ENCODE measurements around the gene SYT12. TPM values are rescaled to one million over a fixed set of nuclear protein-coding genes. Genes with fewer than 3 reads are reported as not detected.

The SYT12 gene
- total and polyA plus RNA-seq, 9 of the 15 experiments (the other 6 are each of a cell fraction or from before 2014, with no cell fraction given), result 0.03 to 0.11 (median 0.03) TPM; not detected in 4

GRCh38 chr11:67043572-67044349 is 20.8 kb downstream of the SYT12 start:
- DNase-seq (ENCODE audit: extremely low read depth in 1 of 4, low spot score in 3 of 4), result no peak
- Histone ChIP-seq H3K27me3 (ENCODE audit: control insufficient read depth in 2 of 2, insufficient read depth in 2 of 2, low read length in 2 of 2) (peaks cover 19 to 54% of the 10 kb centered on the region in 2 experiments; a peak in 4 of 5 replicates), H3K4me2 (ENCODE audit: insufficient read depth, low read length) (no peak overlapping the region), H3K9ac (ENCODE audit: insufficient read depth in 1 of 2, low read depth in 2 of 2, low read length in 2 of 2) (peak overlapping the region in 1 of 2 experiments; percentile 26; a peak in 1 of 4 replicates), H3K4me3 (no peak overlapping the region), H3K79me2 (ENCODE audit: control insufficient read depth, insufficient read depth, low read length) (no peaks in the 10 kb centered on the region), H3K4me1 (replicated peaks in 1 of 2; ENCODE audit: control insufficient read depth in 2 of 2, insufficient read depth in 2 of 2, low read length in 2 of 2) (peaks cover 0 to 23% of the 10 kb centered on the region in 2 experiments; a peak in 2 of 5 replicates), H3K36me3 (ENCODE audit: control insufficient read depth, insufficient read depth, low read length) (no peaks in the 10 kb centered on the region), H3K27ac (ENCODE audit: extremely low read depth, low read depth, low read length) (no peak overlapping the region), H3K9me1 (ENCODE audit: control insufficient read depth, insufficient read depth, low read length) (no peaks in the 10 kb centered on the region), H4K20me1 (replicated peaks; ENCODE audit: control insufficient read depth, insufficient read depth, low read length) (no peaks in the 10 kb centered on the region), H3K9me3 (replicated peaks; ENCODE audit: control insufficient read depth, insufficient read depth, low read depth, low read length) (no peaks in the 10 kb centered on the region), H2AFZ (ENCODE audit: low read depth, low read length) (no peak overlapping the region)
- BruUV-seq (replicated peaks), result no TSS peak
- POLR2A ChIA-PET, result interaction anchor here (0.6 to 1.0 kb wide), 3 partner anchors 8 to 129 kb away, joined by 3 read pairs; no protein-coding TSS in a partner anchor
- CTCF ChIA-PET (ENCODE audit: low intra/inter-chr PET ratio), result interaction anchor here (0.6 kb wide), 1 partner anchor 358 kb away, joined by 3 read pairs; the partner anchor contains the start of gene PPP1CA
- no peak for ATAC-seq
- WGBS (ENCODE audit: insufficient coverage, low coverage, missing lambda C conversion rate), result 12% methylated on average over 18 of the region's 18 CpGs
- in situ Hi-C loops (cut with MboI) (no loop called here), intact Hi-C loops (cut with micrococcal nuclease) (no loop called here)
- no peak for TF ChIP-seq CTBP1 (IDR thresholded peaks at IDR 0.05; ENCODE audit: borderline replicate concordance)
- FAIRE-seq, result no peak

GRCh38 chr11:67044496-67044895 is 21.6 kb downstream of the SYT12 start:
- in situ Hi-C loops (cut with MboI), result no loop called here

More at GRCh38 chr11:67044496-67044895, 21.6 kb downstream of the SYT12 start:
- 9% methylated on average over 12 of the region's 14 CpGs for WGBS (ENCODE audit: insufficient coverage, low coverage, missing lambda C conversion rate)
- DNase-seq (ENCODE audit: extremely low read depth in 1 of 4, low spot score in 3 of 4), result no peak
- Histone ChIP-seq H3K4me1 (replicated peaks in 1 of 2; ENCODE audit: control insufficient read depth in 2 of 2, insufficient read depth in 2 of 2, low read length in 2 of 2) (peaks cover 0 to 28% of the 10 kb centered on the region in 2 experiments; a peak in 2 of 5 replicates), H3K27ac (ENCODE audit: extremely low read depth, low read depth, low read length) (no peak overlapping the region), H3K4me3 (no peak overlapping the region), H3K4me2 (ENCODE audit: insufficient read depth, low read length) (no peak overlapping the region), H3K36me3 (ENCODE audit: control insufficient read depth, insufficient read depth, low read length) (no peaks in the 10 kb centered on the region), H4K20me1 (replicated peaks; ENCODE audit: control insufficient read depth, insufficient read depth, low read length) (no peaks in the 10 kb centered on the region), H3K9me3 (replicated peaks; ENCODE audit: control insufficient read depth, insufficient read depth, low read depth, low read length) (no peaks in the 10 kb centered on the region), H3K79me2 (ENCODE audit: control insufficient read depth, insufficient read depth, low read length) (no peaks in the 10 kb centered on the region), H3K9ac (ENCODE audit: insufficient read depth in 1 of 2, low read depth in 2 of 2, low read length in 2 of 2) (peak overlapping the region in 1 of 2 experiments; percentile 4; a peak in 1 of 4 replicates), H2AFZ (ENCODE audit: low read depth, low read length) (no peak overlapping the region), H3K9me1 (ENCODE audit: control insufficient read depth, insufficient read depth, low read length) (no peaks in the 10 kb centered on the region), H3K27me3 (ENCODE audit: control insufficient read depth in 2 of 2, insufficient read depth in 2 of 2, low read length in 2 of 2) (peaks cover 19 to 51% of the 10 kb centered on the region in 2 experiments; a peak in 4 of 5 replicates)
- ATAC-seq, result peak; percentile 40; the same call in 2 of the 3 replicates
- no peak for FAIRE-seq
- intact Hi-C loops (cut with micrococcal nuclease), result no loop called here
- POLR2A ChIA-PET, result interaction anchor here (0.6 to 0.9 kb wide), 2 partner anchors 7 to 11 kb away, joined by 3 read pairs; no protein-coding TSS in a partner anchor
- no TSS peak for BruUV-seq (replicated peaks)
- no peak for TF ChIP-seq ZNF12 (CRISPR knock-in tag; IDR thresholded peaks at IDR 0.05)
- TF ChIP-seq ZNF79 (CRISPR knock-in tag; IDR thresholded peaks at IDR 0.05; ENCODE audit: low read depth), result no peak
- peak; percentile 12 to 29 (median 18); a peak in 1 of 6 replicates for TF ChIP-seq CTCF (IDR thresholded peaks at IDR 0.05 in 2 of 3, conservative IDR thresholded peaks at IDR 0.05 in 1 of 3; ENCODE audit: insufficient read depth in 2 of 3, low read depth in 1 of 3, low read length in 3 of 3)
- TF ChIP-seq PHTF2 (CRISPR knock-in tag; IDR thresholded peaks at IDR 0.05), result no peak
- no peak for TF ChIP-seq ZHX1 (conservative IDR thresholded peaks at IDR 0.05; ENCODE audit: low read length)
- CTCF ChIA-PET (ENCODE audit: low intra/inter-chr PET ratio), result interaction anchor here (0.6 to 0.7 kb wide), 2 partner anchors 347 to 357 kb away, joined by 3 read pairs; partner anchors contain the start of gene PPP1CA

All from K562 (cell line).